GM12864 (cell line): ENCODE data around the gene HDC.

ENCODE experiments used
- DNase-seq: peaks from one replicate; pipeline ENCODE4 v3.0.0-alpha.2; 2011; ENCODE audit warnings: low read depth
- H3K4me3 ChIP-seq: 2 replicates; pipeline ENCODE4 v1.5.1; 2011; ENCODE audit warnings: mild to moderate bottlenecking, low read depth, low read length, control low read depth
- CTCF ChIP-seq: IDR thresholded peaks from 2 replicates; pipeline ENCODE4 v1.5.1; 2011; ENCODE audit warnings: low read depth, mild to moderate bottlenecking, moderate library complexity, low read length, control low read depth, inconsistent platforms; ENCODE audit errors: missing control alignments

The HDC gene

DNA sequence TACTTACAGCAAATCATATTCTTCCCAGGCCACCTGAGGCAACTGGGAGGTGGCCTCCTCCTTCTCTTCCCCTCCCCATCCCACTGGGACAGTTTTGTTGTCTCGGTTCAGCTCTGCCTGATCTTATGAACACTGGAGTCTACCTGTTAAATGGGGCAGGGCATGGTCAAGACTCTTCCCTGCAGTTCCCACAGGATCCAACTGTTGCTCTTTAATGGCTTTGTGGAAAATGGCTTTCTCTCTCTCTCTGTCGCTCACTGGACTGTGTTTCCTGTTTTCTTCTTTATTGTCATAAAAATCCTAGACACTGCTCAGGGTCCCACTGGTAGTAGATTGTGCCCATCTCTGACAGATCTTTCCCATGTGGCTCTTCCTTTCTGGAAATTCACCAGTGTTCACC is 43.3 kb downstream of the HDC start:
- TF ChIP-seq CTCF, result no peak
- H3K4me3 ChIP-seq, result no peak overlapping the region
- DNase-seq, result no peak

DNA sequence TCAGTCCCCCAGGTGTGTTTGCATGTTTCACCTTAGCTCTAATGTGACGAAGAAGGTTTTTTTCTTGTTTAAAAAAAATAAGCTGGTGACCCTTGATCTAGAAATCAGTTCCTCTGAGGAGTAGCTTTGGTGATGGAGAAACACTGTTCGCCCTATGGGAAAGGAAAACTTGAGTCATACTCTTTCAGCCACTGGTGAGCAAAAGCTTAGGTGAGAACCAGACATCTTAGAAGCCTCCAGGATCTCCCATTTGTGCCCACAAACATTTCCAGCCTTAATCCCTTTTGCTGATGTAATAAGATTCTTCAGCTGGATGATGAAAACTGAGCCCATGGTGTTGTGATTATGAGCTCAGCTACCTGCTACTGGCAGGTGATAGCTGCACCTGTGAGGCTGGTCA is 45.7 kb downstream of the HDC start:
- DNase-seq, result no peak
- no peak for TF ChIP-seq CTCF
- no peak overlapping the region for H3K4me3 ChIP-seq

DNA sequence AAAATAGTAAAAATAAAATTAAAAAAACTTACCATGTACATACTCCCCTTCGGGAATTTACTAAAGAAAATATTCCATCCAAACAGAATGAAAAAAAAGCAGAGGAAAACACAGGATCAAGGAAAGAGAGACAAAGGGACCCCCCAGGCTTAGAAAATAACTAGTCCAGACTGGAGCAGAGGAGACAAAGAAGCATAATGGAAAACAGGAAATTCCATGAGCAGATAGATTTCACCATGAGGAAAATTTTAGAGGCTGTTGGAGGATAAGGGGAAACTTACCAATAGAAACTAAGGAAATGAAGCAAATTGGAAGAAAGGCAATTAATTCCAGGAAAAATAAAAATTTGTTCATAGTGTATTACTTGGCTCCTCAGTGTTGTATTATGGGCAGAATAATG is 46.8 kb downstream of the HDC start:
- no peak for DNase-seq
- no peak overlapping the region for H3K4me3 ChIP-seq
- TF ChIP-seq CTCF, result no peak

- TF ChIP-seq CTCF, result no peak
- no peak for DNase-seq
- H3K4me3 ChIP-seq, result no peak overlapping the region
Observed at GRCh38 chr15:50218291-50218690, 47.2 kb downstream of the HDC start.

GRCh38 chr15:50210462-50211157 is 54.9 kb downstream of the HDC start:
- DNase-seq, result no peak
- H3K4me3 ChIP-seq, result no peak overlapping the region
- TF ChIP-seq CTCF, result no peak

GRCh38 chr15:50209809-50210208 is 55.7 kb downstream of the HDC start:
- no peak for DNase-seq
- no peak for TF ChIP-seq CTCF
- no peak overlapping the region for H3K4me3 ChIP-seq

- no peak overlapping the region for H3K4me3 ChIP-seq
- no peak for TF ChIP-seq CTCF
- no peak for DNase-seq
Observed at GRCh38 chr15:50206020-50206419, 59.5 kb downstream of the HDC start.
